ENCODE measurements around the gene PLSCR3. TPM values are rescaled to one million over a fixed set of nuclear protein-coding genes. Genes with fewer than 3 reads are reported as not detected.

The PLSCR3 gene
- total and polyA plus RNA-seq, 2 donors (not counting 3 experiments of a cell fraction or from before 2014, with no cell fraction given): 59.9 to 94.8 TPM

DNA sequence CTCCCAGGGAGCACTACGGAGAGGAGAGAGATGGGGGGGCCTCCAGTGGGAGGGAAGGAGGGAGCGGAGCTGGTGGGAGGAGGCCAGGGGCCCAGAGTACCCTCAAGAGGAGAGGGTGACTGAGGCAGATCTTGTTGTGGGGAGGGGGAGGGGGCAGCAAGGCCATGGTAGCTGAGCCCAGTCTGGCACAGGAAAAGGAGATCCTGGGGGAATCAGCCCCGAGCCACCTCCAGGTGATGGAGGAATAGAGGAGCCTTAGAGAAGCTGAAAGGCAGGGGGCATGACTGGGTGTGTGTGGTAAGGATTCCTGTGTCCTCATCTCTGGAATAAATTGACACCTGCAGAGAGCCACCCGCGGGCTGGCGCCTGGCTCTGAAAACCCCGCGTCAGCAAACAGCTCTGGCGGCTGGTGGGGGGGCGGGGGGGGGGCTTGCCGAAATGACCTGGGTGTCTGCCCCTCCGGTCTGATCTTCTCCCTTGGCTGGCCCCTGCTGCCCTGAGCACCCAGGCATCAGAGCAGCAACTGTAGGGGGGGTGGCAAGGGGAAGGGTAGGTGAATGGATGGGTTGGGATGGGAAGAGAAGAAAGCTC is 12.0 kb upstream of the PLSCR3 start:
- Histone ChIP-seq H3K79me2 (ENCODE audit: control insufficient read depth, insufficient read depth, low read length) (peaks cover 4% of the 10 kb centered on the region), H3K9me1 (replicated peaks; ENCODE audit: control insufficient read depth, extremely low read depth, insufficient read depth, low read length) (no peaks in the 10 kb centered on the region), H3K9ac (replicated peaks; ENCODE audit: extremely low read depth, insufficient read depth, low read length) (no peak overlapping the region), H3K4me3 (replicated peaks in 1 of 3; ENCODE audit: insufficient read depth in 1 of 3, low read depth in 1 of 3, low read length in 3 of 3) (no peak overlapping the region), H3K36me3 (ENCODE audit: control insufficient read depth in 2 of 2, extremely low read depth in 1 of 2, insufficient read depth in 2 of 2, low read length in 2 of 2) (peaks cover 0 to 15% of the 10 kb centered on the region in 2 experiments), H3K4me1 (ENCODE audit: control insufficient read depth, extremely low read depth, insufficient read depth, low read length) (peaks cover 12% of the 10 kb centered on the region), H3K4me2 (ENCODE audit: insufficient read depth, low read length) (no peak overlapping the region), H2AFZ (ENCODE audit: low read depth, low read length) (no peak overlapping the region), H4K20me1 (replicated peaks; ENCODE audit: control insufficient read depth, extremely low read depth, insufficient read depth, low read length) (no peaks in the 10 kb centered on the region), H3K27ac (ENCODE audit: insufficient read depth, low read depth, low read length) (no peak overlapping the region), H3K27me3 (ENCODE audit: control insufficient read depth in 2 of 2, insufficient read depth in 2 of 2, low read length in 2 of 2) (no peaks in the 10 kb centered on the region), H3K9me3 (replicated peaks; ENCODE audit: control insufficient read depth, insufficient read depth, low read length) (no peaks in the 10 kb centered on the region)
- dilution Hi-C loops (cut with MboI; ENCODE audit: extremely low pct_ligation_motif_present, low sequenced_read_pairs) (no loop called here), intact Hi-C loops (cut with micrococcal nuclease) (no loop called here)
- ChIA-PET POLR2A (no interaction called here), CTCF (interaction anchor here (1.0 to 1.2 kb wide), 3 partner anchors 12 to 155 kb away, joined by 3 read pairs; partner anchors contain the start of genes PLSCR3 and SENP3)
- TF ChIP-seq, protein P1, sequence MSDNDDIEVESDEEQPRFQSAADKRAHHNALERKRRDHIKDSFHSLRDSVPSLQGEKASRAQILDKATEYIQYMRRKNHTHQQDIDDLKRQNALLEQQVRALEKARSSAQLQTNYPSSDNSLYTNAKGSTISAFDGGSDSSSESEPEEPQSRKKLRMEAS (IDR thresholded peaks at IDR 0.05; ENCODE audit: insufficient read depth, insufficient read length): no peak
- TF ChIP-seq JUN (IDR thresholded peaks at IDR 0.05; ENCODE audit: borderline replicate concordance, insufficient read depth, insufficient read length, low read depth) (no peak), FOS (IDR thresholded peaks at IDR 0.05; ENCODE audit: borderline replicate concordance, insufficient read depth, low read length) (no peak), MYC (IDR thresholded peaks at IDR 0.05; ENCODE audit: low read depth, low read length) (no peak), GATA2 (IDR thresholded peaks at IDR 0.05; ENCODE audit: insufficient read depth, insufficient read length, low read depth, low read length) (no peak), POLR2AphosphoS5 (IDR thresholded peaks at IDR 0.05; ENCODE audit: insufficient read depth, low read depth, low read length) (no peak), POLR2A (IDR thresholded peaks at IDR 0.05; ENCODE audit: low read depth, low read length) (no peak), EZH2 (IDR thresholded peaks at IDR 0.05; ENCODE audit: borderline replicate concordance, low read depth, low read length, severe bottlenecking) (no peak), CTCF (IDR thresholded peaks at IDR 0.05; ENCODE audit: extremely low read depth in 1 of 2, insufficient read depth in 1 of 2, low read depth in 1 of 2, low read length in 2 of 2) (no peak)
- no TSS peak for BruUV-seq (replicated peaks)
- DNase-seq (ENCODE audit: low read depth, low spot score) (no peak), FAIRE-seq (no peak)

Measured in endothelial cell of umbilical vein (primary cell).